ENCODE measurements around the gene THSD7B. TPM values are rescaled to one million over a fixed set of nuclear protein-coding genes. Genes with fewer than 3 reads are reported as not detected.

THSD7B gene
- total and polyA plus RNA-seq, 9 donors, result 0.27 to 1.8 (median 0.77) TPM

GRCh38 chr2:136920652-136921333, 155.4 kb downstream of the THSD7B start:
- H3K36me3 ChIP-seq (ENCODE audit: control insufficient read depth, insufficient read depth, low read length), result no peaks in the 10 kb centered on the region
- H3K27me3 ChIP-seq (ENCODE audit: control insufficient read depth, insufficient read depth, low read length), result no peaks in the 10 kb centered on the region
- peaks cover 5% of the 10 kb centered on the region for H3K9me3 ChIP-seq (replicated peaks; ENCODE audit: control insufficient read depth, low read depth, low read length)
- DNase-seq, result no peak
- no peak overlapping the region for H3K27ac ChIP-seq (ENCODE audit: low read length)
- 93% methylated on average over 3 of the region's 9 CpGs for WGBS (ENCODE audit: insufficient coverage)
- H3K4me3 ChIP-seq (ENCODE audit: low read length), result no peak overlapping the region
- no peaks in the 10 kb centered on the region for H3K4me1 ChIP-seq (ENCODE audit: control insufficient read depth, insufficient read depth, low read length)

GRCh38 chr2:136927156-136927555, 161.8 kb downstream of the THSD7B start:
- Histone ChIP-seq H3K27me3 (ENCODE audit: control insufficient read depth, insufficient read depth, low read length) (no peaks in the 10 kb centered on the region), H3K36me3 (ENCODE audit: control insufficient read depth, insufficient read depth, low read length) (no peaks in the 10 kb centered on the region), H3K9me3 (replicated peaks; ENCODE audit: control insufficient read depth, low read depth, low read length) (no peaks in the 10 kb centered on the region), H3K27ac (ENCODE audit: low read length) (no peak overlapping the region), H3K4me1 (ENCODE audit: control insufficient read depth, insufficient read depth, low read length) (no peaks in the 10 kb centered on the region), H3K4me3 (ENCODE audit: low read length) (no peak overlapping the region)
- WGBS (ENCODE audit: insufficient coverage), result 43% methylated on average over 1 of the region's 3 CpGs
- DNase-seq, result no peak

GRCh38 chr2:136929531-136929930, 164.2 kb downstream of the THSD7B start:
- no peak overlapping the region for H3K4me3 ChIP-seq (ENCODE audit: low read length)
- DNase-seq, result no peak
- H3K27ac ChIP-seq (ENCODE audit: low read length), result no peak overlapping the region
- H3K4me1 ChIP-seq (ENCODE audit: control insufficient read depth, insufficient read depth, low read length), result no peaks in the 10 kb centered on the region
- no peaks in the 10 kb centered on the region for H3K9me3 ChIP-seq (replicated peaks; ENCODE audit: control insufficient read depth, low read depth, low read length)
- H3K36me3 ChIP-seq (ENCODE audit: control insufficient read depth, insufficient read depth, low read length), result no peaks in the 10 kb centered on the region
- no CpG with 5 or more reads among the region's 2 CpGs for WGBS (ENCODE audit: insufficient coverage)
- no peaks in the 10 kb centered on the region for H3K27me3 ChIP-seq (ENCODE audit: control insufficient read depth, insufficient read depth, low read length)

GRCh38 chr2:136932700-136933099, 167.4 kb downstream of the THSD7B start:
- H3K4me3 ChIP-seq (ENCODE audit: low read length), result no peak overlapping the region
- H3K27ac ChIP-seq (ENCODE audit: low read length), result no peak overlapping the region
- no peaks in the 10 kb centered on the region for H3K36me3 ChIP-seq (ENCODE audit: control insufficient read depth, insufficient read depth, low read length)
- H3K4me1 ChIP-seq (ENCODE audit: control insufficient read depth, insufficient read depth, low read length), result no peaks in the 10 kb centered on the region
- DNase-seq, result no peak
- H3K27me3 ChIP-seq (ENCODE audit: control insufficient read depth, insufficient read depth, low read length), result no peaks in the 10 kb centered on the region
- 33% methylated on average over 3 of the region's 3 CpGs for WGBS (ENCODE audit: insufficient coverage)
- no peaks in the 10 kb centered on the region for H3K9me3 ChIP-seq (replicated peaks; ENCODE audit: control insufficient read depth, low read depth, low read length)

GRCh38 chr2:136935119-136935518, 169.8 kb downstream of the THSD7B start:
- Histone ChIP-seq H3K27ac (ENCODE audit: low read length) (no peak overlapping the region), H3K4me1 (ENCODE audit: control insufficient read depth, insufficient read depth, low read length) (no peaks in the 10 kb centered on the region), H3K4me3 (ENCODE audit: low read length) (no peak overlapping the region), H3K36me3 (ENCODE audit: control insufficient read depth, insufficient read depth, low read length) (no peaks in the 10 kb centered on the region), H3K9me3 (replicated peaks; ENCODE audit: control insufficient read depth, low read depth, low read length) (no peaks in the 10 kb centered on the region), H3K27me3 (ENCODE audit: control insufficient read depth, insufficient read depth, low read length) (no peaks in the 10 kb centered on the region)
- no CpG with 5 or more reads among the region's 1 CpG for whole genome bisulfite sequencing (ENCODE audit: insufficient coverage)
- DNase-seq, result no peak

GRCh38 chr2:136956050-136956449, 190.7 kb downstream of the THSD7B start:
- no CpG with 5 or more reads among the region's 1 CpG for whole genome bisulfite sequencing (ENCODE audit: insufficient coverage)
- Histone ChIP-seq H3K36me3 (ENCODE audit: control insufficient read depth, insufficient read depth, low read length) (no peaks in the 10 kb centered on the region), H3K9me3 (replicated peaks; ENCODE audit: control insufficient read depth, low read depth, low read length) (no peaks in the 10 kb centered on the region), H3K4me3 (ENCODE audit: low read length) (no peak overlapping the region), H3K27ac (ENCODE audit: low read length) (no peak overlapping the region), H3K4me1 (ENCODE audit: control insufficient read depth, insufficient read depth, low read length) (no peaks in the 10 kb centered on the region), H3K27me3 (ENCODE audit: control insufficient read depth, insufficient read depth, low read length) (no peaks in the 10 kb centered on the region)
- no peak for DNase-seq

GRCh38 chr2:136957044-136957443, 191.7 kb downstream of the THSD7B start:
- WGBS (ENCODE audit: insufficient coverage), result no CpG with 5 or more reads among the region's 1 CpG
- H3K9me3 ChIP-seq (replicated peaks; ENCODE audit: control insufficient read depth, low read depth, low read length), result no peaks in the 10 kb centered on the region

GRCh38 chr2:136962105-136962725, 196.9 kb downstream of the THSD7B start:
- H3K36me3 ChIP-seq (ENCODE audit: control insufficient read depth, insufficient read depth, low read length), result no peaks in the 10 kb centered on the region
- H3K27me3 ChIP-seq (ENCODE audit: control insufficient read depth, insufficient read depth, low read length), result no peaks in the 10 kb centered on the region
- H3K27ac ChIP-seq (ENCODE audit: low read length), result no peak overlapping the region
- no peak overlapping the region for H3K4me3 ChIP-seq (ENCODE audit: low read length)
- H3K4me1 ChIP-seq (ENCODE audit: control insufficient read depth, insufficient read depth, low read length), result no peaks in the 10 kb centered on the region
- WGBS (ENCODE audit: insufficient coverage), result no CpG with 5 or more reads among the region's 3 CpGs
- H3K9me3 ChIP-seq (replicated peaks; ENCODE audit: control insufficient read depth, low read depth, low read length), result no peaks in the 10 kb centered on the region
- no peak for DNase-seq

More at GRCh38 chr2:136957044-136957443, 191.7 kb downstream of the THSD7B start:
- Histone ChIP-seq H3K4me1 (ENCODE audit: control insufficient read depth, insufficient read depth, low read length) (no peaks in the 10 kb centered on the region), H3K27me3 (ENCODE audit: control insufficient read depth, insufficient read depth, low read length) (no peaks in the 10 kb centered on the region), H3K4me3 (ENCODE audit: low read length) (no peak overlapping the region), H3K36me3 (ENCODE audit: control insufficient read depth, insufficient read depth, low read length) (no peaks in the 10 kb centered on the region), H3K27ac (ENCODE audit: low read length) (no peak overlapping the region)
- no peak for DNase-seq

- no peak overlapping the region for H3K27ac ChIP-seq (ENCODE audit: low read length)
- no peaks in the 10 kb centered on the region for H3K36me3 ChIP-seq (ENCODE audit: control insufficient read depth, insufficient read depth, low read length)
- 93% methylated on average over 4 of the region's 5 CpGs for WGBS (ENCODE audit: insufficient coverage)
- H3K27me3 ChIP-seq (ENCODE audit: control insufficient read depth, insufficient read depth, low read length), result no peaks in the 10 kb centered on the region
- no peaks in the 10 kb centered on the region for H3K9me3 ChIP-seq (replicated peaks; ENCODE audit: control insufficient read depth, low read depth, low read length)
- DNase-seq, result no peak
- no peaks in the 10 kb centered on the region for H3K4me1 ChIP-seq (ENCODE audit: control insufficient read depth, insufficient read depth, low read length)
- H3K4me3 ChIP-seq (ENCODE audit: low read length), result no peak overlapping the region
These were observed 201.1 kb downstream of the THSD7B start for GRCh38 chr2:136966485-136966884.

- no peak for DNase-seq
- no peaks in the 10 kb centered on the region for H3K27me3 ChIP-seq (ENCODE audit: control insufficient read depth, insufficient read depth, low read length)
- H3K4me3 ChIP-seq (ENCODE audit: low read length), result no peak overlapping the region
- no peaks in the 10 kb centered on the region for H3K4me1 ChIP-seq (ENCODE audit: control insufficient read depth, insufficient read depth, low read length)
- no peaks in the 10 kb centered on the region for H3K9me3 ChIP-seq (replicated peaks; ENCODE audit: control insufficient read depth, low read depth, low read length)
- no peaks in the 10 kb centered on the region for H3K36me3 ChIP-seq (ENCODE audit: control insufficient read depth, insufficient read depth, low read length)
- no CpG with 5 or more reads among the region's 3 CpGs for WGBS (ENCODE audit: insufficient coverage)
- no peak overlapping the region for H3K27ac ChIP-seq (ENCODE audit: low read length)
These were observed 215.0 kb downstream of the THSD7B start for GRCh38 chr2:136980303-136980702.
